Cerebellar cortex (tissue), 1 donor: ENCODE measurements around the gene ZMYND19.
"Not testable (repeated sequence)": the region's sequence is repeated elsewhere in the genome, so short reads cannot be mapped to it uniquely, and the experiment has no call there.

ENCODE experiments used
- DNase-seq: peaks from one replicate; pipeline ENCODE4 v3.0.0-alpha.2; 2015; ENCODE audit warnings: low spot score

Gene ZMYND19

DNA sequence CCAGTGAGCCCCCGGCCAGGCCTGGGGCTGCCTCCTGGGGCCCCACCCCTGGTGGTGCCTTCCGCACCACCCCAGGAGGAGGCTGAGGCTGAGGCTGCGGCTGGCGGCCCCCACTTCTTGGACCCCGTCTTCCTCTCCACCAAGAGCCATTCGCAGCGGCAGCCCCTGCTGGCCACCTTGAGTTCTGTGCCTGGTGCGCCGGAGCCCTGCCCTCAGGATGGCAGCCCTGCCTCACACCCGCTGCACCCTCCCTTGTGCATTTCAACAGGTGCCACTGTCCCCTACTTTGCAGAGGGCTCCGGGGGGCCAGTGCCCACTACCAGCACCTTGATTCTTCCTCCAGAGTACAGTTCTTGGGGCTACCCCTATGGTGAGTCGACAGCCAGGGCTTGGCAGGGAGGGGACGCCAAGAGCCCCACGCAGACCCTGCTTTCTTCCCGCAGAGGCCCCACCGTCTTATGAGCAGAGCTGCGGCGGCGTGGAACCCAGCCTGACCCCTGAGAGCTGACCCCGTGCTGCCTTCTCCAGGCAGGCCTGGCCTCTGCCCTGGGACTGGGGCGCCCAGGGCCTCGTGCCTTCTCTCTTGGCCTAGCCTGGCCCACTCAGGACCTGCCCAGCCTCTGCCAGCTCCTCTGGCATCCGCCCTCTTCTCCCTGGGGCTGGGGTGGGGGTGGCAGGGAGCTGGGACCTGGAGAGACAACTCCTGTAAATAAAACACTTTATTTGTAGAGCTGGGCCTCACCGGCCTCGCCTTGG lies 24.5 kb upstream of the ZMYND19 start:
- no peak for DNase-seq

- DNase-seq = no peak
Observed at GRCh38 chr9:137613738-137614523, 23.6 kb upstream of the ZMYND19 start.

GRCh38 chr9:137613259-137613658 lies 22.9 kb upstream of the ZMYND19 start:
- DNase-seq = no peak

DNA sequence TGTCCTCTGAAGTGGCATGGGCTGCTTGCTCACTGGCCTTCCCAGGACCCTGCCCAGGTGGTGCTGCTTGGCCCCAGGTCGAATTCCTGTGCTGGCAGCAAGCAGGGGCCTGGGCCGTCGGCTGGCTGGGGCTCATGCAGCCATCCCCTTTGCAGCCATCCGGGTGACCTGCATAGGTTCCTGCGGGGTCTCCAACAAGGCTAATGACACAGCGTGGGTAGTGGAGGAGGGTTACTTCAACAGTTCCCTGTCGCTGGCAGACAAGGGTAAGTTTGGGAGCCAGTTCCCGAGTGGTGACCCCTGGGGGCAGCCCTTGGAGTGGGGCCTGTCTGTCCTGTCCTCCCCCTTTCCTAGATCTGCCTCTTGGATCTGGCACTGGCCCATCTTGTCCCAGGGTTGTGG lies 22.4 kb upstream of the ZMYND19 start:
- no peak for DNase-seq

DNA sequence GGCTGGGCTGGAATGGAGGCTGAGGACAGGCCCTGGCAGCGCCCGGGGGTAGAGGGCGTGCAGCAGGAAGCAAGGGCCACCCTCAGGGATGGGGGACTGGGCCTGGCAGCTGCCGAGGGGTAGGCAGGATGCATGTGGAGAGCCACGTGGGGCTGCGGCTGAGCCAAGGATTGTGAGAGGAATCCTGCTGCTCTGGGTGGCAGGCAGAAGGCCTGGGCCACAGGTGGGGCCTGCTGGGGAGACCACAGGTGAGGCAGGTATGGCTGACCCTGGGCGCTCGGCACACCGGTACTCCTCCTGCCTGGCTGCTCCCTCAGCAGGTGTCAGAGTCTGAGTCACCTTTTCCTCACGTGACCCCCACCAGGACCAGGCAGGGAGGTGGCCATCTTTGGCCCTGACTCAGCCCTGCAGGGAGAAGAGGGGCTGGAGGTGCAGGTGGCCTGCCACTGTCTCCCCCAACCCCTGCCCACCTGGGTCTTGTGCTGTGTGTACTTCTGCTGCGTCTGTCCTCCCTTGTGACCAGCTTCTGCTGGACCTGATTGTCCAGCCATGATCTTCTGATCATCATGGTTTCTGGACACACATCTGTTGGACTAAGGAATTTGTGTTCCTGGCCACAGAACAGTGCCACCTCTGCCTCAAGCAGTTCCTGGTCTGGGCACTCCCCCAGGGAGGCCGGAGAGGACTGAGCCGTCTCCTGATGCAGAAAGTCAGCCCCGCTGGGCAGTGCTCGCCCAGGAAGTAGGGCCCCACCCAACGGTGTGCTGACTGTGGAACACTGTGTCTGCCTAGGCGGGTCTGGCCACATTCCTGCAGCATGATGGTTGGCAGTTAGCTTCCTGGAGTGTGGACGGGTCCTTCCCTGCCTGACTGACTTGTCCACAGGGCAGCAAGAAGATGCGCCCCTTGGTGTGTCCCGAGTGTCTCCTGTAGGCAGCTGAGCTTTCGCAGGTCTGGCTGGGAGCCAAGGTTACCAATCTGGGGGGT lies 21.6 kb upstream of the ZMYND19 start:
- no peak for DNase-seq

GRCh38 chr9:137610944-137611343 lies 20.6 kb upstream of the ZMYND19 start:
- DNase-seq = no peak

GRCh38 chr9:137607141-137607857 lies 17.0 kb upstream of the ZMYND19 start:
- no peak for DNase-seq

- DNase-seq = no peak
Observed at GRCh38 chr9:137606734-137607138, 16.4 kb upstream of the ZMYND19 start.

DNA sequence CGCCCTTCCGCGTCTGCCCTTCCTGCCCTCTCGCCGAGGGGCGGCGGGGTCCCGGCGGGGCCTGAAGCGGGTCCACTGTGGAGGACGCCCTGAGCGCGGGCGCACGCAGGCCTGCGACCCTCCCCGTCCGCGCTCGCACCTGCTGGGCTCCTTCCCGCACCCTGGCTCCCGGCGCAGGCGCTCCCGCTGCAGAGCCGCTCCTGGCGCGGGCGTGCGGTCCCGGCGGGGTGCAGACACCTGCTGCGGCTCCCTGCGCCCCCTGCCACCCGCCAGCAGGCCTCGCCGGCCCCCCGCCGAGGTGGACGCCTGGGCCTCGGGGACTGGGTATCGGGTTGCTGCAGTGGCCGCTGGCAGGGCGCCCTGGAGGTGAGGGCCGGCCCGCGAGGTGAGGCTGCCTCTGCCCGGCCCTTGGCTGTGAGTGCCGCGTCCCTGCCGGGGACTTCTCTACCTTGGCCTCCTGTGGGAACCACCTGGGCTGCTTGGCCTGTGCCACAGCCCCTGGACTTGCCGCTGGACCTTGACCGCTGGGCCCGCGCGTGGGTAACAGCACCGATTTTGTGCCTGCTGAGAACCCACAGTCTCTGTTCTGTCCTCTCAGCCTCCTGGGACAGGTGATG lies 15.8 kb upstream of the ZMYND19 start:
- no peak for DNase-seq

DNA sequence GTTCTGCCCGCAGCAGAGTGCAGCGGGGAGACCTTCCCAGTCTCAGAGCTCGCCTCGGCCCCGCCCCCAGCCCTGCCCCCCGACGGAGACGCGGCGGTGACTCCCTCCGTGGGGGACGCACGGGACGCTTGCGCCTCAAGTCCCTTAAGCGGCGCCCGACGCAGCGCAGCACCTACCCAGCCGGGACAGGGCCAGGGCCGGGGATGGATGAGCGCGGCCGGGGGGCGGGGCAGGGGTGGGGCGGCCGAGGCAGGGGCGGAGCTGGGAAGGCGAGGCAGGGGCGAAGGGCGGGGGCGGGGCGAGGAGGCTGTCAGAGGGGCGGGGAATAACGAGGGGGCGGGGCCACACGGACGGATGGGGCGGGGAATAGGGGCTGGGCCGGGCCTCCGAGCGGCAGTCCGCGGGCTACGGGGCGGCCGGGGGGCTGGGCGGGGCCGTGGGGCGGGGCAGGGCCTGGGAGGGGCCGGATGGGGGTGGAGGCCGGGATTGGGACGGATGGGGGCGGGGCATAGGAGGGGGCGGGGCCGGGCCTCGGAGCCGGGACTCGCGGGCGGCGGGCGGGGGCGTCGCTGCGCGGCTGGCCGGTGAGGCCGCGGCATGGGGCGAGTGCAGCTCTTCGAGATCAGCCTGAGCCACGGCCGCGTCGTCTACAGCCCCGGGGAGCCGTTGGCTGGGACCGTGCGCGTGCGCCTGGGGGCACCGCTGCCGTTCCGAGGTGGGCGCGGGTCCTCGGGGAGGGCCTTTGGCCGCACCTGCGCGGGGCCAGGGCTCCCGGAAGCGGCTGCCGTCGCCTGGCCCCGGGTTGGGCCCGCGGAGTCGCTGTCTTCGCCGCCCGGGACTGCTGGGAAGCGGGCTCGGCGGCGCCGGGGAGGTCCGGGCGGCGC lies 15.1 kb upstream of the ZMYND19 start, which contains the start of gene ARRDC1:
TSS of gene ARRDC1 (plus strand) at position 566 of the 884 bp plus-strand sequence. CDS start at position 598, 32 bp downstream.
- DNase-seq = peak; percentile 89

DNA sequence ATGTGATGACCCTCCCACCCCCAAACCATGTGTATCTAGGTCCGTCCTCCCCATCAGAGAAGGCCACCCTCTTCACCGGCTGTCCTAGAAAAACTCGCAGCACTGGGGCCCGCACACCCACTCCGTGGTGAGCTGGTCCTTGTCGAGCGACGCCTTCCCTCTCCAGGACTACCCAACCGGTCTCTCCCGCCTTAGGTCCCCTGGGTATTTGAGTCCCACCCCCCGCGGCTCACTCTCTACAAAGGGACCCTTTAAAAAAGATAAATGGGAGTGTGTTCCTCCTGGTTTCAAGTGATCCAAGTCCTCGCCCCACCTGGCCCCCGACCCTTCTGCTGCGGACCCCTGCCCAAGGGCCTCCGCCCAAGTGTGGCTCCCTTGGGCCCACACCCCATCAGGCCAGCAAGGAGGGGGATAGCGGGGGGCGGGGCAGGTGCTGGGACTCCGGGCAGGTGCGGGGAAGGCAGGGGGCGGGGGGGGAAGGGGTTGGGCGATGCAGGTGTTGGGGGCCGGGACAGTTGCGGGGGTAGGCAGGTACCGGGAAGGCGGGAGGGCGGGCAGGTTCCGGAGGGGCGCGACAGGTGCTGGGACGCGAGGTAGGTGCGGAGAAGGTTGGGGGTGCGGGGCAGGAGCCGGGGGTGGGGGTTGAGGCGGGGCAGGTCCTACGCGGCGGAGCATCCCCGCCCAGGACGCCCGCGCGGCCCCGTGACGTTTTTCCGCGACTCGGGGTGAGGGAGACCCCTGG lies 14.2 kb upstream of the ZMYND19 start:
- DNase-seq = no peak

DNA sequence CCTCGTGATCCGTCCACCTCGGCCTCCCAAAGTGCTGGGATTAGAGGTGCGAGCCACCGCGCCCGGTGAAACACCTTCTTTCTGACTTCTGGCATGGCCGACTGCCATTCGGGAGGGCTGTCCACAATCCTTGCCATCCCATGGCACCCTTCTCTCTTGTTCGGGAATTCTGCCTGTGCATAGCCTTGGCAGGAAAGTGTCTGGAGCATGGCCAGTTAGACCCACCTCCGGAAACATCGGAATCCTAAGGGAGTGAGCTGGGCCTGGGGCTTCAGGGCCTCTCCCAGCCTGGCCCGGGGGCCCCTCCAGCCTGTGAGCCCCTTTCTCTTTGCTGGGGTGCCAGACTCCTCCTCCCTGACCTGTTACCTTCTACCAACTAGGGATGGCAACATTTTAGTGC lies 13.6 kb upstream of the ZMYND19 start:
- no peak for DNase-seq

DNA sequence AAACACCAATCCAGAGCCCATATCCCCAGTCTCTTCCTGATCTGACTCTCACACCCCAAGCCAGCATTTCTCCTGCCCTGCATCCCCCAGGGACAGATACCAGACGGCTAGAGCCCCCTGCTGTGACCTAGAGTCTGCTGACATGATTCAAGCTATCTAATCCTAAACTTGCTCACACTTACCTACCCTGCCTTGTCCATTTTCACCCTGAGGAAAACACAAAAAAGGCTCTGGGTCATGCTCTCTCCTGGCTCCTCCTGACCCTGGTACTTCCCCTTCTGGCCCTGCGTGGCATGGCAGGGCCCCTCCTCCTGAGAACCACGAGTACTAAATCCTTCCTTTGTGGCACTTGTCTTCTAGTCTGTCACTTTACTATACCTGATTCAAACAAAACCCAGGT lies 12.3 kb upstream of the ZMYND19 start:
- DNase-seq = no peak

DNA sequence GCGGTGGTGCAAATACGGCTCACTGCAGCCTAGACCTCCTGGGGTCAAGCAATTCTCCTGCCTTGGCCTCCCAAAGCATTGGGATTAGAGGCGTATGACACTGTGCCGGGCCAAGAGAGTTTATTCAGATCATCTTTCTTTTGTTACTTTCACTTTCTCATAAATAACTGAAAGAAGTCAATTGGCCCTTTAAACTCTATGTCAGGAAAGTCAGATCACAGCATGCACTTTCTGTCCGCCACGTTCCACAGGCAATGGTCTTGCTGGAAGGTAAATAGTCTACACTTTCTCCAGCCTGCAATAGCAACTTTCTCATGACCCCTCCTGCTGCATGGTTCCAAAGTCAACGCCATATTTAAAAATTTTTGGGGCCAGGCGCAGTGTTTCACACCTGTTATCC lies 8.6 kb upstream of the ZMYND19 start:
- DNase-seq = no peak

- DNase-seq = not testable (repeated sequence)
Observed at GRCh38 chr9:137596577-137596976, 6.3 kb upstream of the ZMYND19 start.

GRCh38 chr9:137593176-137593575 lies 2.9 kb upstream of the ZMYND19 start:
- DNase-seq = no peak

GRCh38 chr9:137592767-137593166 lies 2.5 kb upstream of the ZMYND19 start:
- no peak for DNase-seq

- DNase-seq = no peak
Observed at GRCh38 chr9:137590123-137590468, 216 bp downstream of the ZMYND19 start.

GRCh38 chr9:137589441-137590122 lies 730 bp downstream of the ZMYND19 start:
- no peak for DNase-seq
